HG02938 (cell line): ENCODE results near the gene ATP2A1.
"Not testable (repeated sequence)": the region's sequence is repeated elsewhere in the genome, so short reads cannot be mapped to it uniquely, and the experiment has no call there.

Experiments used
- ATAC-seq: cut with Tn5 transposase; IDR thresholded peaks from one replicate; pipeline ENCODE4 v1.9.1; 2021; ENCODE audit warnings: mild to moderate bottlenecking, moderate library complexity; ENCODE audit not compliant: unreplicated experiment

ATP2A1 gene

GRCh38 chr16:28880589-28880915 is 2.3 kb downstream of the ATP2A1 start:
- ATAC-seq, result no peak

DNA sequence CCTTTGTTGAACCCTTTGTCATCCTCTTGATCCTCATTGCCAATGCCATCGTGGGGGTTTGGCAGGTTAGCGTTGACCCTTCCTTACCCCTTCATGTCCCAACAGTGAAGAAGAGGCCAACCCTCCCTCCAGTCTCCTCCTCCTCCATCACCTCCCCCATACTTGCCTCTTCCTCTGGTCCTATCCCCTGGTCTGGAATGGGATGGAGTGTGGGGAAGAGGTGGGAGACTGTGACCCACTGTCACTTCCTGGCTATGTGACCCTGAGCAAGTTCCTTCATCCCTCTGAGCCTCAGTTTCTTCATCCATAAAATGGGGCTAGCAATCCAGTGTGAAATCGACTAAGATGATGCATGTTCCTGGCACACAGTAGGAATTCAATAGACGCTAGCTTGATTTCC is 2.7 kb downstream of the ATP2A1 start:
- no peak for ATAC-seq

- not testable (repeated sequence) for ATAC-seq
Observed at GRCh38 chr16:28881565-28881964, 3.3 kb downstream of the ATP2A1 start.

DNA sequence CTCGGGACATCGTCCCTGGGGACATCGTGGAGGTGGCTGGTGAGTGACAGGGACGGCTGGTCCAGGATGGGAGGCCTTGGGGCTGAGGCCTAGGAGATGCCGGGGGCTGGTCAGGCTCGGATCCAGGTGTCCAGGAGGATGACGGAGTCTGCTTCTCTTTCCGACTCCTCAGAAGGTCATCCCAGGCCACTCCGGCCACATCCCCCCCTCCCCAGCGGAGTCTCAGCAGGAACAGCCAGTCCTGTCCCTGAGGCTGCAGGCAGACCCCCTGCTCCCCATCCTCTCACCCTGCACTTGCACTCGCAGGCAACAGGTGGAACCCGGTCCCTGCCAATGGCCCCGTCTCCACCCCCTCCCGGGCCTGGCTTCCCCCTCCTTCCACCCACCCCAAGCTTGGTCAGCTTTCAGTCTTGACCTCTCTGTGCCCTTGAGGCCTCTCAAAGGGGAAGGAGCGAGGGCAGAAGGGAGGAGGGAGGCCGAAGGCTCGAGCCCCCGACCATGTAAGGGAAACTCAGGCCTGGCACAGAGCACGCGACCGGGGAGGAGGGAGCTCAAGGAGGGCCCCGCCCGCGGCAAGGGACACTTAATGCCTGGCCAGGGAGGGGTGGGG is 4.4 kb downstream of the ATP2A1 start:
- ATAC-seq, result no peak

DNA sequence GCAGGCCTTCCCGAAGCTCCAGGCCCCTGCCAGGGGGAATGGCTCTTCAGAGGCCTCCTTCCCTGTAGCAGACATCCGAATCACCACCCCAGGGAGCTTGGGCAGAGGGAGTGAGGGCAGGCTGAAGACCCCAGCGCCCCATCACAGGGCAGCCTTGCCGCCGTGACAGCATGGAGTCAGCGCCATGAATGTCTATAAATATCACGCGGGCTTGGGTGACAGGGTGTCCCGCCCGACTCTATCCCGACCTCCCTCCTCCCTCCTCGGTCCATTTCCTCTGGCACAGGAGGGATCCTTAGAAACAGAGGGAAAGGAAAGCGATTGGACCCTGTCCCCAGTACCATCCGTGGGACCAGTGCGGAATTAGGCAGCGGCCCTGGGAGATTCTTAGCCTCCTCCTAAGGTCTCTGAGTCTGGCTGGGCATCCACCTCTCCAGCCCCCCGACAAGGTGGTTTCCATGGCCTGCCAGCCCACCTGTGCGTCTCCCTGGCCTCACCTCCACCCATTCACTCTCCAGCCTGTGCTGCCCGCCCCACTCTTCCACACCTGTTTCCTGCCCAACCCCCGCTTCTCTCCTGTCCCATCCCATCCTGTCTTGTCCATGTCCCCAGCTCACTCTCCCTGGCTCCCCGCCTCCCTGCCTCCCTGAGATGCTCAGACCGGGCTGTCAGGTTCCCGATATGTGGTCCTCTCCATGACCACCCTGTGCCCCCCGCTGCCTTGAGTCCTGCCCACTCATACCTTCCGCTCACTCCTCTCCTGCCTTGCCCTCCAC is 5.1 kb downstream of the ATP2A1 start:
- no peak for ATAC-seq

DNA sequence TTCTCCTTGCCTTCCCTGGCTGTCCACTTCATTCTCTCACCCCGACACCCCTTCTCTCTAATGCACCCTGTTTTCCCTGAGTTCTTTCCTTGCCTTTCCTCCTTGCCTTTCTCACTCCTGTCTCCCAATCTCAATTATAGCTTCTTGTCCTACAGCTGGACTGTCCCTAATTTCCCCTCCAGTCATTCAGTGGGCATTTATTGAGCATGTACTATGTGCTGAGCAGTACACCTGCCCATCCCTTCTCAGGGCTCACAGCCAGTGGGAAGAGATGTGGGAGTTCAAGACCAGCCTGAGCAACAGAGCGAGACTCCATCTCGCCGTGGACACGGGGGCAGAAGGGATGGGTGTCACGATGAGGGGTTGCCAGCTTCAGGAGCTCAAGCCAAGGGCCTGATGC is 5.8 kb downstream of the ATP2A1 start:
- ATAC-seq, result no peak

DNA sequence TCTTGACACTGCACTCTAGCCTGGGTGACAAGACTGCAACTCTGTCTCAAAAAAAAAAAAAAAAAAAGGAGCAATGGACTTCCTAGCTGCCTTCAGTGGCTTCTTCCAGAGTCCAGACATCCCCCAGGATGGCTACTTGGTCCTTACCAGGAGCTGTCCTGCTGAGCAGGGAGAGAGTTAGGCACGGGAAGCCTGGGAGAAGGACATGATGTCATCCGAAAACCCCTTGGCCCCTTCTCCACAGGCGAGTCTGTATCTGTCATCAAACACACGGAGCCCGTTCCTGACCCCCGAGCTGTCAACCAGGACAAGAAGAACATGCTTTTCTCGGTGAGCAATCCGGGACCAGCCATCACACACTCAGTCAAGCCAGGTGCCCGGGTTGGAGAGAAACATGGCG is 8.7 kb downstream of the ATP2A1 start:
- no peak for ATAC-seq

DNA sequence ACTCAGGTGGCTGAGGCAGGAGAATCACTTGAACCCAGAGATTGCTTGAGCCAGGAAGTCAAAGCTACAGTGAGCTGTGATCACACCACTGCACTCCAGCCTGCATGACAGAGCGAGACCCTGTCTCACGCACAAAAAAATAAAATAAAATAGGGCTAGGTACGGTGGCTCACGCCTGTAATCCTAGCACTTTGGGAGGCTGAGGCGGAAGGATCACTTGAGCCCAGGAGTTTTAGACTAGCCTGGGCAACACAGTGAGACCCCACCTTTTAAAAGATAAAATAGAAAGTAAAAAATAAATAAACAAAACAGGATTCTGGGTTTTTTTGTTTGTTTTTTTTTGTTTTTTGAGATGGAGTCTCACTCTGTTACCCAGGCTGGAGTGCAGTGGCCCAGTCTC is 12.1 kb downstream of the ATP2A1 start:
- ATAC-seq, result not testable (repeated sequence)

DNA sequence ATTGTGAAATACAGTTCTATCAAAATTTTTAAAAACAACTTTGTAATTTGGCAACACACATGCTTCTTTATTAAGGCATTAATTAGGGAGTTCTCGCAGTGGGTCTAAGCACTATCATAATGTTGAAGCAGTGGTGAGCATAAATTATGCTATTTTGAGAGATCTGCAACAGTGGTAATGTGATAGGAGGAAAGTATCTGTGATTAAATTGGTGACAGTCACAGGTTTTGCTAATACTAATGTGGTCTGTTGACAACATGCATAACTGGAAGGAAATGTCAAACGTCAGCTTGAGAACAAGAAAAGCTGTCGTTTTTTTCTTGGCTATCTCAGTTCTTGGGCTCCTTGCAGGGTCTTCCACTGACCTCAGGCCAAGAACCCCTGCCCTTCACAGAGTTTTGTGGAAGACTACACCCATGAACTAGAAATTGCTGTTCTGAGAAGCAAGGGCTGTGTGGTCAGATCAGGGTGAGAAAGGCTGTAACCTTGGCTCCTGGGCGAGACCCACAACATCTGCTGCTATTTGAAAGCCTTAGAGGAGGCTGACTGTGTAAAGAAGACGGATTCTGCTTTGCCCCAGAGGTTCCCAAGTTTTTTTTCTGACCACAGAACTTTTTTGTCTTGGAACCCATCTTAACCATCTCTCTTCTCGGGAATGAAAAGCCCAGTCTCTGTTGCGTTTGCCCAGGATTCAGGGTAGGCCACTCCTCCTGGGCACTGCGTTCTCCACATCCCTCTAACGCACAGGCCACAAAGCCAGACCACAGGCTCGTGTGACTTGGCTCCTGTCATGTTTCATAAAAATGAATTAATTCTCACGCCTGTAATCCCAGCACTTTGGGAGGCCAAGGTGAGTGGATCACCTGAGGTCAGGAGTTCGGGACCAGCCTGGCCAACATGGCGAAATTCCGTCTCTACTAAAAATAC is 13.9 kb downstream of the ATP2A1 start:
- ATAC-seq, result no peak

GRCh38 chr16:28893291-28893690 is 15.0 kb downstream of the ATP2A1 start:
- ATAC-seq, result no peak

- no peak for ATAC-seq
Observed at GRCh38 chr16:28895609-28896008, 17.3 kb downstream of the ATP2A1 start.

- ATAC-seq, result no peak
Observed at GRCh38 chr16:28897826-28898225, 19.5 kb downstream of the ATP2A1 start.

DNA sequence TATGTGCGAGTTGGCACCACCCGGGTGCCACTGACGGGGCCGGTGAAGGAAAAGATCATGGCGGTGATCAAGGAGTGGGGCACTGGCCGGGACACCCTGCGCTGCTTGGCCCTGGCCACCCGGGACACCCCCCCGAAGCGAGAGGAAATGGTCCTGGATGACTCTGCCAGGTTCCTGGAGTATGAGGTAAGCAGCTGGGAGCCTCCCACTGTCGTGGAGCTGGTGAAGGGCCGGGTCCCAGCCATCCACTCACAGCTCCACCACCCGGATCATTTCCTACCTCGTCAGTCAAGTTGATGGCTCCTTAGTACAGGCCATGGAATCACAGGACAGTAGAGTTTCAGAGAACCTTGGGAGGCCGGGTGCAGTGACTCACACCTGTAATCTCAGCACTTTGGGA is 20.0 kb downstream of the ATP2A1 start:
- ATAC-seq, result no peak

- no peak for ATAC-seq
Observed at GRCh38 chr16:28898942-28899341, 20.7 kb downstream of the ATP2A1 start.

DNA sequence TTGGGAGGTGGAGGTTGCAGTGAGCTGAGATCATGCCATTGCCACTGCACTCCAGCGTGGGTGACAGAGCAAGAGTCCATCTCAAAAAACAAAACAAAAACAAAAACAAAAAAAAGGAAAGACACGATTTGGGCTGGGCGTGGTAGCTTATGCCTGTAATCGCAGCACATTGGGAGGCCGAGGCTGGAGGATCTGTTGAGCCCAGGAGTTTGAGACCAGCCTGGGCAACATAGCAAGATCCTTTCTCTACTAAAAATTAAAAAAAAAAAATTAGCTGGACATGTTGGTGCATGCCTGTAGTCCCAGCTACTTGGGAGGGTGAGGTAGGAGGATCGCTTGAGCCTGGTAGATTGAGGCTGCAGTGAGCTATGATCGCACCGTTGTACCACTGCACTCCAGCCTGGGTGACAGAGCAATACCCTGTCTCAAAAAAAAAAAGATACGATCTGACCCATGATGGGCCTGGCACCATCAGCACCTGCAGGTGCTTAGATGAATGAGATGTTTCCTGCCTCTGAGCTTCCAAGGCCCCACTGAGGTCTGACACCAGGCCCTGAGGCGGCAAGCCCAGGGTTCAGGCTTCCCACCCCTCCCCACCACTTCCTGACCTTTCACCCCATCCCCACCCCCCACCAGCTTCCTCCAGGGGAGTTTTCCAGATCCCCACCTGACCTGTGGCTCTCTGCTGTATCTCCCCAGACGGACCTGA is 21.7 kb downstream of the ATP2A1 start:
- ATAC-seq, result no peak

- ATAC-seq, result no peak
Observed at GRCh38 chr16:28900601-28901000, 22.3 kb downstream of the ATP2A1 start.

DNA sequence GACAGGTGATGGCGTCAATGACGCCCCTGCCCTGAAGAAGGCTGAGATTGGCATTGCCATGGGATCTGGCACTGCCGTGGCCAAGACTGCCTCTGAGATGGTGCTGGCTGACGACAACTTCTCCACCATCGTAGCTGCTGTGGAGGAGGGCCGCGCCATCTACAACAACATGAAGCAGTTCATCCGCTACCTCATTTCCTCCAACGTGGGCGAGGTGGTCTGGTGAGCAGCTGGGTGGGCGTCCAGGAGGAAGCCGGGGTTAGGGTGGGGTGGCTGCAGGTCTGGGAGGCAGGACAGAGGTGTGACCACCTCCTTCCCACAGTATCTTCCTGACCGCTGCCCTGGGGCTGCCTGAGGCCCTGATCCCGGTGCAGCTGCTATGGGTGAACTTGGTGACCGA is 23.6 kb downstream of the ATP2A1 start:
- no peak for ATAC-seq

DNA sequence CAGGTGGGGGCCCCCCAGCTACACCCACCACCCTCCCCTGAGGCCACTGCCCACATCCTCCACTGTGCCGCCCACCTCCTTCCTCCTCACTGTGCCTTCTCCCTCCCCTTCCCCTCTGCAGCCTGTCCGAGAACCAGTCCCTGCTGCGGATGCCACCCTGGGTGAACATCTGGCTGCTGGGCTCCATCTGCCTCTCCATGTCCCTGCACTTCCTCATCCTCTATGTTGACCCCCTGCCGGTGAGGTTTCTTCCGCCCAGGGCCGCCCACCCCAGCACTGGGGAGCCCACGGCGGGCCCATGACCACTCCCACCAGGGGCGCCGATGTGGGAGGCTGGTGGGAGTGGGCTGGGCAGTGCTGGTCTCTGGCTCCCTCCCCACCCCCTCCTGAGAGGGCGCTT is 24.6 kb downstream of the ATP2A1 start:
- ATAC-seq, result no peak

- ATAC-seq, result no peak
Observed at GRCh38 chr16:28903344-28904042, 25.2 kb downstream of the ATP2A1 start.

GRCh38 chr16:28904363-28904762 is 26.1 kb downstream of the ATP2A1 start:
- ATAC-seq, result no peak

DNA sequence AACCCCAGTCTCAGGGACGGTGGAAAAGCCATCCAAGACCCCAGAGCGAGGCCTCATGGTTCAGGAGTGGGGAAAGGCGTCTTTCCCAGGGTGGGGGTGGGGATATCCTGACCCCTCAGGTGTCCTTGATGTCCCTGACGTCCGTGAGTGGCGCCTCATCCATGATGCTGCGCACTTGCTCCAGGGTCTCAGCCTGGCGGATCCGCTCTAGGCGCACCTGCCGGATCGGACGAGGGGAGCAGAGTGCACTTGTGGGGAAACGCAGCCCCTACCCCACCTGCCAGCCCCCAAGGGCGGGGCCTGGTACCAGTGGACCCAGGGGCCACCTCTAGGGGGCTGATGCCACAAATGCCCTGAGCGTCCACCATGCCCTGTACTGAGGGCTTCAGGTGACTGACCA is 26.5 kb downstream of the ATP2A1 start:
- no peak for ATAC-seq
